GM12878 (cell line): ENCODE results near the gene CYREN. TPM values are rescaled to one million over a fixed set of nuclear protein-coding genes. Genes with fewer than 3 reads are reported as not detected.
A peak's percentile ranks its signal among the peaks of the same experiment; 100 is the strongest.

Experiments
- ATAC-seq: fragments of 200-7000 bp; cut with Tn5 transposase; 3 replicates; pipeline ENCODE4 v1.9.1; 2020; ENCODE audit warnings: mild to moderate bottlenecking, moderate library complexity
- BruUV-seq: library from RNA; stranded (reverse); fragments of 400-500 nt; replicated peaks from 2 replicates; lab custom pipeline; 2021; lab: Mats Ljungman, UMichigan
- CTCF ChIA-PET: fragments of 300-600 bp; sonication (Branson Sonifier 250); formaldehyde crosslinking; extraction: SDS; loops from one replicate; lab custom pipeline; 2021; ENCODE audit warnings: inconsistent platforms; lab: Yijun Ruan, JAX
- POLR2A ChIA-PET: fragments of 350-600 bp; formaldehyde crosslinking; extraction: SDS; loops from one replicate; lab custom pipeline; 2021; ENCODE audit warnings: inconsistent platforms; lab: Charles Lee
- RAD21 ChIA-PET: fragments of 300-600 bp; sonication (Branson Sonifier 250); formaldehyde crosslinking; loops from one replicate; lab custom pipeline; 2023; ENCODE audit warnings: antibody characterized with exemption; ENCODE audit not compliant: unreplicated experiment; lab: Charles Lee
- SMC1A ChIA-PET: fragments of 300-600 bp; sonication (Branson Sonifier 250); formaldehyde crosslinking; loops from one replicate; lab custom pipeline; 2023; ENCODE audit not compliant: unreplicated experiment, uncharacterized antibody; lab: Charles Lee
- DNase-seq: peaks from one replicate; pipeline ENCODE4 v3.0.0-alpha.2; 2011; ENCODE audit warnings: low read depth, low spot score
- FAIRE-seq: peaks from 3 replicates; lab custom pipeline; 2011; peaks lifted over from hg19 to GRCh38; lab: Jason Lieb, UNC
- H2AFZ ChIP-seq: 2 replicates; pipeline ENCODE4 v1.6.0; 2011; ENCODE audit warnings: low read depth, low read length, control low read depth; ENCODE audit not compliant: control insufficient read depth
- H3K27ac ChIP-seq: 2 replicates; pipeline ENCODE4 v1.5.1; 2011; ENCODE audit warnings: control low read depth; ENCODE audit not compliant: control insufficient read depth, insufficient read depth
- H3K27me3 ChIP-seq, 2 experiments: replicated peaks in 1 of 2; 2 replicates each; pipeline versions ENCODE4 v1.6.0 to v1.6.1; 2011; ENCODE audit warnings: low read length in 1 of 2; ENCODE audit not compliant: control insufficient read depth in 2 of 2, insufficient read depth in 2 of 2
- H3K36me3 ChIP-seq, 2 experiments: 2 replicates each; pipeline ENCODE4 v1.5.1; 2011; ENCODE audit warnings: low read length in 1 of 2; ENCODE audit not compliant: control insufficient read depth in 2 of 2, insufficient read depth in 2 of 2
- H3K4me1 ChIP-seq: 2 replicates; pipeline ENCODE4 v1.6.1; 2011; ENCODE audit warnings: mild to moderate bottlenecking, low read length, moderate library complexity, mixed read lengths; ENCODE audit not compliant: control insufficient read depth, insufficient read depth
- H3K4me2 ChIP-seq: 2 replicates; pipeline ENCODE4 v1.6.0; 2011; ENCODE audit warnings: control low read depth; ENCODE audit not compliant: control insufficient read depth, insufficient read depth
- H3K4me3 ChIP-seq: fragments of 200-600 bp; sonication (generic); 2 replicates; pipeline ENCODE4 v1.5.1; 2016
- H3K79me2 ChIP-seq: 2 replicates; pipeline ENCODE4 v1.6.0; 2011; ENCODE audit warnings: low read length; ENCODE audit not compliant: control insufficient read depth, insufficient read depth
- H3K9ac ChIP-seq: 2 replicates; pipeline ENCODE4 v1.8.0; 2011; ENCODE audit warnings: low read length, control low read depth, mixed read lengths; ENCODE audit not compliant: control insufficient read depth, insufficient read depth
- H3K9me3 ChIP-seq: replicated peaks from 3 replicates; pipeline ENCODE4 v1.5.1; 2011; ENCODE audit warnings: mild to moderate bottlenecking, low read length; ENCODE audit not compliant: control insufficient read depth, insufficient read depth
- H4K20me1 ChIP-seq: 2 replicates; pipeline ENCODE4 v1.6.0; 2011; ENCODE audit not compliant: control insufficient read depth, insufficient read depth
- ATF7 ChIP-seq: fragments of 450-650 bp; IDR thresholded peaks from 2 replicates; pipeline ENCODE4 v1.6.1; 2016; ENCODE audit warnings: low read depth, mild to moderate bottlenecking
- IKZF2 ChIP-seq, 2 experiments: fragments of 450-650 bp; IDR thresholded peaks; 2 replicates each; pipeline ENCODE4 v1.6.1; 2017; ENCODE audit warnings: mild to moderate bottlenecking in 2 of 2, moderate library complexity in 2 of 2
- SRF ChIP-seq, 2 experiments: IDR thresholded peaks; 2 replicates each; pipeline ENCODE4 v1.6.1; 2011; ENCODE audit warnings: low read depth in 2 of 2, low read length in 2 of 2, mild to moderate bottlenecking in 1 of 2, moderate library complexity in 1 of 2
- STAT1 ChIP-seq: fragments of 450-650 bp; conservative IDR thresholded peaks from 2 replicates; pipeline ENCODE4 v1.6.1; 2014; ENCODE audit warnings: antibody characterized with exemption, mild to moderate bottlenecking
- WGBS: methylation state at CpG from one replicate; pipeline ENCODE4 v1.1.6; 2016; ENCODE audit warnings: low lambda C conversion rate; ENCODE audit not compliant: insufficient replicate concordance, insufficient coverage; ENCODE audit errors: missing lambda C conversion rate; 5-methylcytosine and 5-hydroxymethylcytosine counted together
- in situ Hi-C: fragments of 300-500 bp; cut with MboI; formaldehyde crosslinking; loops from 9 replicates; pipeline ENCODE4 v1.14.3; 2018; ENCODE audit warnings: mixed read lengths
- intact Hi-C: fragments of 100-400 bp; cut with micrococcal nuclease; formaldehyde crosslinking; loops from one replicate; pipeline ENCODE4 v1.14.2; 2022; ENCODE audit not compliant: unreplicated experiment
- polyA plus RNA-seq, 11 experiments: library from polyadenylated mRNA; depleted of rRNA in 4 of 11; unstranded in 6 of 11; stranded (reverse) in 5 of 11; fragments of >200 nt; fragmentation: Nextera tagmentation in 4 of 11; fragmentation: Illumina TruSeq in 1 of 11; extraction: Ambion mirVana in 4 of 11; extraction: Trizol in 1 of 11; gene quantifications; 1 replicate in 1 of 11; 2 replicates in 10 of 11; pipeline versions ENCODE4 v1.2.1 to v1.2.3, GENCODE V29; 2011 to 2016; ENCODE audit warnings: inconsistent platforms in 2 of 11, missing spikeins in 2 of 11, low read depth in 1 of 11
- total RNA-seq, 4 experiments: library from RNA; depleted of rRNA in 3 of 4; stranded (reverse); fragments of >200 nt in 3 of 4; fragmentation: Illumina TruSeq in 1 of 4; extraction: Trizol in 1 of 4; gene quantifications; 2 replicates each; pipeline versions ENCODE4 v1.2.1 to v1.2.3, GENCODE V29; 2013 to 2021
- TF ChIP-seq, protein P1 (sequence below): fragments of 450-650 bp; formaldehyde crosslinking; IDR thresholded peaks from 2 replicates; pipeline ENCODE4 v1.4.0; 2020; ENCODE audit warnings: mild to moderate bottlenecking, moderate library complexity
- TF ChIP-seq, protein P2 (sequence below): IDR thresholded peaks from 2 replicates; pipeline ENCODE4 v1.6.1; 2012; ENCODE audit warnings: low read length, inconsistent platforms

Gene CYREN
- total and polyA plus RNA-seq, 10 of the 15 experiments (the other 5 are each of a cell fraction or from before 2014, with no cell fraction given): 8.7 to 64.3 (median 55.7) TPM

DNA sequence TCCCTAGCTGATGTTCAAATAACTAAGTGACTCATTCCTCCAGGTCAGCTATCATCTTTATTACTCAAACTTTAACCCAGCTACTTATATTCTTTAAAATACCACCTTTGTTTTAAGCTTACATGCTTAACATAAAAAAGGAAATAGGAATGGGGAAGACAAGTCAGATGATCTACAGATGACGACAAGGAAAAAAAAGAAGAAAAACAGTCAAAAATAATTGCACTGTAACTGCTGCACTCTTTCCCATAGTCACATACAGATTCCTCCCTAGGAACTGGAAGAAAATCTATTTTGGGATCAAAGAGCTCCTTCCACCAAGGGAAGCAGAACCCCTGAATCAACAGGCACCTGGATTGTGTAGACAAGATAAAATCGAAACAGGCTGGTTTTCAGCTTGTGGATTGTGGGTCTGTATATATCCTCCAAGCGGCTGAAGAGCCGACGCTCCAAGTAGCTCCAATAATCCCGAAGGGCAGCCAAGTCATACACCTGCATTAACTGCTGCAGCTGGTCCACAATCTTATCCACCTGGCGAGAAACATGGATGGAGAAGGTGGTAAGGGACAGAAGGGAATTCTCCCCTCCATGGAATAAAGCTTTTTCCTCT lies 38.8 kb upstream of the CYREN start:
- ATAC-seq (no peak), FAIRE-seq (no peak), DNase-seq (no peak)
- H4K20me1 ChIP-seq: no peaks in the 10 kb centered on the region
- H3K4me1 ChIP-seq: peaks cover 44% of the 10 kb centered on the region
- CTCF ChIA-PET: interaction anchor here (1.0 to 10.4 kb wide), 10 partner anchors 16 to 560 kb away, joined by 3 to 109 read pairs (median 6); partner anchors contain the start of gene CYREN
- TSS peak; percentile 43 for BruUV-seq
- peaks cover 1 to 14% of the 10 kb centered on the region in 2 experiments; a peak in 2 of 4 replicates for H3K36me3 ChIP-seq
- H2AFZ ChIP-seq: no peak overlapping the region
- H3K27me3 ChIP-seq: no peaks in the 10 kb centered on the region
- H3K79me2 ChIP-seq: peaks cover 56% of the 10 kb centered on the region
- SMC1A ChIA-PET: interaction anchor here (0.6 to 10.8 kb wide), 20 partner anchors 9 to 575 kb away, joined by 3 to 251 read pairs (median 8); partner anchors contain the start of genes AGBL3, CYREN and TMEM140
- TF ChIP-seq SRF (IDR thresholded peaks at IDR 0.05; ENCODE audit: low read depth in 2 of 2, low read length in 2 of 2) (no peak), IKZF2 (IDR thresholded peaks at IDR 0.05) (peak in 1 of 2 experiments; percentile 21; a peak in 2 of 4 replicates), ATF7 (peak; percentile 24; the same call in 1 of the 2 replicates), STAT1 (no peak)
- TF ChIP-seq, protein P1, sequence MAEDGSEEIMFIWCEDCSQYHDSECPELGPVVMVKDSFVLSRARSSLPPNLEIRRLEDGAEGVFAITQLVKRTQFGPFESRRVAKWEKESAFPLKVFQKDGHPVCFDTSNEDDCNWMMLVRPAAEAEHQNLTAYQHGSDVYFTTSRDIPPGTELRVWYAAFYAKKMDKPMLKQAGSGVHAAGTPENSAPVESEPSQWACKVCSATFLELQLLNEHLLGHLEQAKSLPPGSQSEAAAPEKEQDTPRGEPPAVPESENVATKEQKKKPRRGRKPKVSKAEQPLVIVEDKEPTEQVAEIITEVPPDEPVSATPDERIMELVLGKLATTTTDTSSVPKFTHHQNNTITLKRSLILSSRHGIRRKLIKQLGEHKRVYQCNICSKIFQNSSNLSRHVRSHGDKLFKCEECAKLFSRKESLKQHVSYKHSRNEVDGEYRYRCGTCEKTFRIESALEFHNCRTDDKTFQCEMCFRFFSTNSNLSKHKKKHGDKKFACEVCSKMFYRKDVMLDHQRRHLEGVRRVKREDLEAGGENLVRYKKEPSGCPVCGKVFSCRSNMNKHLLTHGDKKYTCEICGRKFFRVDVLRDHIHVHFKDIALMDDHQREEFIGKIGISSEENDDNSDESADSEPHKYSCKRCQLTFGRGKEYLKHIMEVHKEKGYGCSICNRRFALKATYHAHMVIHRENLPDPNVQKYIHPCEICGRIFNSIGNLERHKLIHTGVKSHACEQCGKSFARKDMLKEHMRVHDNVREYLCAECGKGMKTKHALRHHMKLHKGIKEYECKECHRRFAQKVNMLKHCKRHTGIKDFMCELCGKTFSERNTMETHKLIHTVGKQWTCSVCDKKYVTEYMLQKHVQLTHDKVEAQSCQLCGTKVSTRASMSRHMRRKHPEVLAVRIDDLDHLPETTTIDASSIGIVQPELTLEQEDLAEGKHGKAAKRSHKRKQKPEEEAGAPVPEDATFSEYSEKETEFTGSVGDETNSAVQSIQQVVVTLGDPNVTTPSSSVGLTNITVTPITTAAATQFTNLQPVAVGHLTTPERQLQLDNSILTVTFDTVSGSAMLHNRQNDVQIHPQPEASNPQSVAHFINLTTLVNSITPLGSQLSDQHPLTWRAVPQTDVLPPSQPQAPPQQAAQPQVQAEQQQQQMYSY (CRISPR knock-in tag): no peak
- TF ChIP-seq, protein P2, sequence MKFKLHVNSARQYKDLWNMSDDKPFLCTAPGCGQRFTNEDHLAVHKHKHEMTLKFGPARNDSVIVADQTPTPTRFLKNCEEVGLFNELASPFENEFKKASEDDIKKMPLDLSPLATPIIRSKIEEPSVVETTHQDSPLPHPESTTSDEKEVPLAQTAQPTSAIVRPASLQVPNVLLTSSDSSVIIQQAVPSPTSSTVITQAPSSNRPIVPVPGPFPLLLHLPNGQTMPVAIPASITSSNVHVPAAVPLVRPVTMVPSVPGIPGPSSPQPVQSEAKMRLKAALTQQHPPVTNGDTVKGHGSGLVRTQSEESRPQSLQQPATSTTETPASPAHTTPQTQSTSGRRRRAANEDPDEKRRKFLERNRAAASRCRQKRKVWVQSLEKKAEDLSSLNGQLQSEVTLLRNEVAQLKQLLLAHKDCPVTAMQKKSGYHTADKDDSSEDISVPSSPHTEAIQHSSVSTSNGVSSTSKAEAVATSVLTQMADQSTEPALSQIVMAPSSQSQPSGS: no peak
- POLR2A ChIA-PET: interaction anchor here (0.6 to 10.8 kb wide), 16 partner anchors 9 to 223 kb away, joined by 3 to 299 read pairs (median 6); partner anchors contain the start of genes AGBL3, CYREN and TMEM140
- intact Hi-C loops (no loop called here), in situ Hi-C loops (no loop called here)
- H3K4me2 ChIP-seq: peak overlapping the region; percentile 99
- 87% methylated on average over 7 of the region's 7 CpGs for WGBS
- H3K9me3 ChIP-seq: no peaks in the 10 kb centered on the region; the same call in 2 of the 3 replicates
- H3K27ac ChIP-seq: peak overlapping the region; percentile 92
- peak overlapping the region; percentile 99 for H3K4me3 ChIP-seq
- RAD21 ChIA-PET: interaction anchor here (1.0 to 11.2 kb wide), 11 partner anchors 15 to 222 kb away, joined by 3 to 230 read pairs (median 10); partner anchors contain the start of genes AGBL3, CYREN and TMEM140
- peak overlapping the region; percentile 24 for H3K9ac ChIP-seq
